ENCODE measurements around the gene TRIM44. TPM values are rescaled to one million over a fixed set of nuclear protein-coding genes. Genes with fewer than 3 reads are reported as not detected.

Gene TRIM44
- total and polyA plus RNA-seq, 3 donors from 2014 or later: 37.1 to 42.3 (median 41.6) TPM

DNA sequence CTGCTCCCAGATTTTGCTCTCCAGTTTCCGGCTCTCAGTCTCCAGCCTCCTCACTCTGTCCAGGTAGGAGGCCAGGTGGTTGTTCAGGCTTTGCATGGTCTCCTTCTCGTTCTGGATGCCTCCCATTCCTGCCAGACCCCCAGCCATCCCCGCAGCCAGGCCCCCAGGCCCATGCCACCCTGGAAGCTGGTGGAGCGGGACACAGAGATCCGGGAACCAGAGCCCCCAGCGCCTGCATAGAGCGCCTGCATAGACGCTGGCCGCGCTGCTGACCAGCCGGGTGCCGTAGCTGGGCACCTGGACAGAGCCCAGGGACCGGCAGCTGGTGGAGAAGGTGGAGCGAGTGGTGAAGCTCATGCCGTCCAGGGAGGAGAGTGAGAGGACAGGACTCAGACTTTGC lies 198.6 kb downstream of the TRIM44 start:
- H3K27ac ChIP-seq: no peak overlapping the region
- intact Hi-C loops (cut with DNase I; ENCODE audit: low total_unique reads): no loop called here
- 91 to 95% methylated on average over 14 to 15 of the region's 15 CpGs for WGBS, 2 donors
- no peaks in the 10 kb centered on the region for H3K4me1 ChIP-seq
- TF ChIP-seq, protein P1, sequence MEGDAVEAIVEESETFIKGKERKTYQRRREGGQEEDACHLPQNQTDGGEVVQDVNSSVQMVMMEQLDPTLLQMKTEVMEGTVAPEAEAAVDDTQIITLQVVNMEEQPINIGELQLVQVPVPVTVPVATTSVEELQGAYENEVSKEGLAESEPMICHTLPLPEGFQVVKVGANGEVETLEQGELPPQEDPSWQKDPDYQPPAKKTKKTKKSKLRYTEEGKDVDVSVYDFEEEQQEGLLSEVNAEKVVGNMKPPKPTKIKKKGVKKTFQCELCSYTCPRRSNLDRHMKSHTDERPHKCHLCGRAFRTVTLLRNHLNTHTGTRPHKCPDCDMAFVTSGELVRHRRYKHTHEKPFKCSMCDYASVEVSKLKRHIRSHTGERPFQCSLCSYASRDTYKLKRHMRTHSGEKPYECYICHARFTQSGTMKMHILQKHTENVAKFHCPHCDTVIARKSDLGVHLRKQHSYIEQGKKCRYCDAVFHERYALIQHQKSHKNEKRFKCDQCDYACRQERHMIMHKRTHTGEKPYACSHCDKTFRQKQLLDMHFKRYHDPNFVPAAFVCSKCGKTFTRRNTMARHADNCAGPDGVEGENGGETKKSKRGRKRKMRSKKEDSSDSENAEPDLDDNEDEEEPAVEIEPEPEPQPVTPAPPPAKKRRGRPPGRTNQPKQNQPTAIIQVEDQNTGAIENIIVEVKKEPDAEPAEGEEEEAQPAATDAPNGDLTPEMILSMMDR (IDR thresholded peaks at IDR 0.05): no peak
- no peak for TF ChIP-seq POLR2A (IDR thresholded peaks at IDR 0.05)
- no peaks in the 10 kb centered on the region for H3K27me3 ChIP-seq
- H3K36me3 ChIP-seq (ENCODE audit: low read depth, missing control alignments): no peaks in the 10 kb centered on the region
- H3K4me3 ChIP-seq: no peak overlapping the region
- H3K9me3 ChIP-seq: no peaks in the 10 kb centered on the region
- no peak for DNase-seq

- Histone ChIP-seq H3K27me3 (no peaks in the 10 kb centered on the region), H3K4me3 (no peak overlapping the region), H3K36me3 (ENCODE audit: low read depth, missing control alignments) (no peaks in the 10 kb centered on the region), H3K27ac (no peak overlapping the region), H3K4me1 (no peaks in the 10 kb centered on the region), H3K9me3 (no peaks in the 10 kb centered on the region)
- intact Hi-C loops (cut with DNase I; ENCODE audit: low total_unique reads): no loop called here
- TF ChIP-seq, protein P1 (IDR thresholded peaks at IDR 0.05): no peak
- no peak for TF ChIP-seq POLR2A (IDR thresholded peaks at IDR 0.05)
- no peak for DNase-seq
- WGBS, 2 donors: 73 to 75% methylated on average over 3 of the region's 3 CpGs
Observed at GRCh38 chr11:35862666-35863065, 200.1 kb downstream of the TRIM44 start.

DNA sequence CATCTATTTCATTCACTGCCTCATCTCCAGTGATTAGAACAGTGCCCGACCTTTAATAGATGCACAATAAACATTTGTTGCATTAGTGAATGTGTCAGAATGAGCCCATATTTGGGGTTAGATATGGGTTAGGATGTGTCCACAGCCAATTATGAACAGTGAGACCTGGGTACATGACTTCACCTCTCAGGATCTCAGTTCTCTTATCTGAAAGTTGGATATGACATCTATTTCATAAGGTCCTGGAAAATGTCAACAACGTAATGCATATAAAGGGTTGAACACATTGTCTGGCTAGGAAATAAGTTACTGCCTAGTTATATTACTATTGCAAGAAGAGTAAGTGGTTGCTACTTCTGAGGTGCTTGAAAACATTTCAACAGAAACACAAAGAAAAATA lies 201.6 kb downstream of the TRIM44 start:
- no peak overlapping the region for H3K27ac ChIP-seq
- H3K9me3 ChIP-seq: no peaks in the 10 kb centered on the region
- H3K27me3 ChIP-seq: no peaks in the 10 kb centered on the region
- TF ChIP-seq, protein P1 (IDR thresholded peaks at IDR 0.05): no peak
- no peak for TF ChIP-seq POLR2A (IDR thresholded peaks at IDR 0.05)
- WGBS, 2 donors: 96 to 98% methylated on average over 2 of the region's 2 CpGs
- H3K4me3 ChIP-seq: no peak overlapping the region
- DNase-seq: no peak
- H3K4me1 ChIP-seq: no peaks in the 10 kb centered on the region
- intact Hi-C loops (cut with DNase I; ENCODE audit: low total_unique reads): no loop called here
- no peaks in the 10 kb centered on the region for H3K36me3 ChIP-seq (ENCODE audit: low read depth, missing control alignments)

- H3K4me3 ChIP-seq: no peak overlapping the region
- intact Hi-C loops (cut with DNase I; ENCODE audit: low total_unique reads): no loop called here
- no peaks in the 10 kb centered on the region for H3K36me3 ChIP-seq (ENCODE audit: low read depth, missing control alignments)
- 85 to 89% methylated on average over 1 of the region's 1 CpG for WGBS, 2 donors
- no peaks in the 10 kb centered on the region for H3K9me3 ChIP-seq
- no peaks in the 10 kb centered on the region for H3K4me1 ChIP-seq
- H3K27me3 ChIP-seq: no peaks in the 10 kb centered on the region
- H3K27ac ChIP-seq: no peak overlapping the region
- DNase-seq: no peak
- TF ChIP-seq, protein P1 (IDR thresholded peaks at IDR 0.05): no peak
- no peak for TF ChIP-seq POLR2A (IDR thresholded peaks at IDR 0.05)
Observed at GRCh38 chr11:35866601-35867000, 204.0 kb downstream of the TRIM44 start.

Other genes with a start within 250 kb of the TRIM44 start
- gene SLC1A2, start 243.2 kb upstream of the TRIM44 start, total RNA-seq: 1 to 10 TPM in 1 of 2 donors, under 1 TPM in 1; 0.74 to 1.1 TPM
- gene SLC1A2, start 243.2 kb upstream of the TRIM44 start, polyA plus RNA-seq (ENCODE audit: insufficient read depth, low read depth, low replicate concordance): 7.5 TPM
- 1 to 10 TPM in 1 of 2 donors, under 1 TPM in 1; 0.55 to 1.5 TPM for gene PAMR1, start 137.2 kb upstream of the TRIM44 start, total RNA-seq
- 13.2 TPM for gene PAMR1, start 137.2 kb upstream of the TRIM44 start, polyA plus RNA-seq (ENCODE audit: insufficient read depth, low read depth, low replicate concordance)
- gene FJX1, start 44.3 kb upstream of the TRIM44 start, total RNA-seq: 1 to 10 TPM; 2.8 to 5.1 TPM
- gene FJX1, start 44.3 kb upstream of the TRIM44 start, polyA plus RNA-seq (ENCODE audit: insufficient read depth, low read depth, low replicate concordance): 2.0 TPM

All from testis (tissue), 3 donors.